Upper lobe of left lung (tissue), 4 donors: Measurements from ENCODE around the gene MRPS15.

Experiments
- POLR2A ChIP-seq, 4 donors: fragments of 450-650 bp; IDR thresholded peaks; one replicate each; pipeline ENCODE4 v1.5.1; 2016 to 2017; ENCODE audit warnings: antibody characterized with exemption in 4 of 4, mild to moderate bottlenecking in 2 of 4
- TF ChIP-seq, protein P1 (sequence below), 6 experiments: fragments of 450-650 bp in 4 of 6; fragments of 200-600 bp in 2 of 6; sonication (generic) in 2 of 6; IDR thresholded peaks; one replicate each; pipeline ENCODE4 v1.5.1; 2016 to 2019; ENCODE audit warnings: antibody characterized with exemption in 6 of 6

DNA sequence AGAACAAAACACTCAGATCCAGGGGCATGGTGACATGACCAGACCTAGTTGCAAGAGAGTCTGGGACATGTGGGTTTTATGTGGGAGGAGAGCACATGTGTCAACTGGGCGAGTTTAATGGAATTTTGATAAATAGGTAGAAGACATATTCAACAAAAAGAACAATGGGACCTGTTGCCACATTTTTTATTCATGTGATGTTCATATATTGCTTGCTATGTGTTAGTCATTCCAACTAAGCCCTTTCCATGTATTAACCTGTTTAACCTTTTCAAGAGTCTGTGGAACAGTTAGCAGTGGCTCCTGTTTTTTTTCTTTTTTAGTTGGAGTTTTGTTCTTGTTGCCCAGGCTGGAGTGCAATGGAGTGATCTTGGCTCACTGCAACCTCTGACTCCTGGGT lies 48.7 kb upstream of the MRPS15 start:
- no peak for TF ChIP-seq POLR2A (IDR thresholded peaks at IDR 0.05)
- TF ChIP-seq, protein P1, sequence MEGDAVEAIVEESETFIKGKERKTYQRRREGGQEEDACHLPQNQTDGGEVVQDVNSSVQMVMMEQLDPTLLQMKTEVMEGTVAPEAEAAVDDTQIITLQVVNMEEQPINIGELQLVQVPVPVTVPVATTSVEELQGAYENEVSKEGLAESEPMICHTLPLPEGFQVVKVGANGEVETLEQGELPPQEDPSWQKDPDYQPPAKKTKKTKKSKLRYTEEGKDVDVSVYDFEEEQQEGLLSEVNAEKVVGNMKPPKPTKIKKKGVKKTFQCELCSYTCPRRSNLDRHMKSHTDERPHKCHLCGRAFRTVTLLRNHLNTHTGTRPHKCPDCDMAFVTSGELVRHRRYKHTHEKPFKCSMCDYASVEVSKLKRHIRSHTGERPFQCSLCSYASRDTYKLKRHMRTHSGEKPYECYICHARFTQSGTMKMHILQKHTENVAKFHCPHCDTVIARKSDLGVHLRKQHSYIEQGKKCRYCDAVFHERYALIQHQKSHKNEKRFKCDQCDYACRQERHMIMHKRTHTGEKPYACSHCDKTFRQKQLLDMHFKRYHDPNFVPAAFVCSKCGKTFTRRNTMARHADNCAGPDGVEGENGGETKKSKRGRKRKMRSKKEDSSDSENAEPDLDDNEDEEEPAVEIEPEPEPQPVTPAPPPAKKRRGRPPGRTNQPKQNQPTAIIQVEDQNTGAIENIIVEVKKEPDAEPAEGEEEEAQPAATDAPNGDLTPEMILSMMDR (IDR thresholded peaks at IDR 0.05) = no peak
